ENCODE data around the gene BCL11A.

The BCL11A gene

GRCh38 chr2:60497500-60497899, 56.0 kb downstream of the BCL11A start:
- no peaks in the 10 kb centered on the region for H3F3A ChIP-seq (ENCODE audit: control insufficient read depth, insufficient read depth)
- H3K4me1 ChIP-seq (ENCODE audit: control insufficient read depth, low read length), result peaks cover 99% of the 10 kb centered on the region
- no peaks in the 10 kb centered on the region for H3K27me3 ChIP-seq (ENCODE audit: control insufficient read depth, low read length)
- no peak overlapping the region for H3K27ac ChIP-seq (ENCODE audit: low read depth, low read length)
- TF ChIP-seq EZH2phosphoT487 (IDR thresholded peaks at IDR 0.05; ENCODE audit: borderline replicate concordance, low read length), result no peak
- TF ChIP-seq CTCF (IDR thresholded peaks at IDR 0.05; ENCODE audit: low read depth, low read length, poor library complexity, severe bottlenecking), result no peak
- no peaks in the 10 kb centered on the region for H3K9me3 ChIP-seq (ENCODE audit: control insufficient read depth, insufficient read depth, low read length)
- H3K79me2 ChIP-seq (ENCODE audit: control insufficient read depth, low read length), result peaks cover 100% of the 10 kb centered on the region
- no peaks in the 10 kb centered on the region for H3K9me2 ChIP-seq (replicated peaks; ENCODE audit: control insufficient read depth, low read length)
- H4K20me1 ChIP-seq (ENCODE audit: control insufficient read depth, insufficient read depth, low read depth, low read length), result peaks cover 34% of the 10 kb centered on the region; the same call in 1 of the 2 replicates
- H3K4me2 ChIP-seq (ENCODE audit: low read length), result no peak overlapping the region
- H3K4me3 ChIP-seq (ENCODE audit: low read length), result no peak overlapping the region
- peaks cover 100% of the 10 kb centered on the region for H3K36me3 ChIP-seq (ENCODE audit: control insufficient read depth, low read length)

- no peak overlapping the region for H3K27ac ChIP-seq (ENCODE audit: low read depth, low read length)
- no peaks in the 10 kb centered on the region for H3K9me3 ChIP-seq (ENCODE audit: control insufficient read depth, insufficient read depth, low read length)
- no peaks in the 10 kb centered on the region for H3K27me3 ChIP-seq (ENCODE audit: control insufficient read depth, low read length)
- no peak for TF ChIP-seq CTCF (IDR thresholded peaks at IDR 0.05; ENCODE audit: low read depth, low read length, poor library complexity, severe bottlenecking)
- no peak for TF ChIP-seq EZH2phosphoT487 (IDR thresholded peaks at IDR 0.05; ENCODE audit: borderline replicate concordance, low read length)
- peaks cover 99% of the 10 kb centered on the region for H3K36me3 ChIP-seq (ENCODE audit: control insufficient read depth, low read length)
- no peaks in the 10 kb centered on the region for H3F3A ChIP-seq (ENCODE audit: control insufficient read depth, insufficient read depth)
- H3K4me1 ChIP-seq (ENCODE audit: control insufficient read depth, low read length), result peaks cover 100% of the 10 kb centered on the region
- peaks cover 34% of the 10 kb centered on the region; the same call in 1 of the 2 replicates for H4K20me1 ChIP-seq (ENCODE audit: control insufficient read depth, insufficient read depth, low read depth, low read length)
- peaks cover 100% of the 10 kb centered on the region for H3K79me2 ChIP-seq (ENCODE audit: control insufficient read depth, low read length)
- no peak overlapping the region for H3K4me2 ChIP-seq (ENCODE audit: low read length)
- no peaks in the 10 kb centered on the region for H3K9me2 ChIP-seq (replicated peaks; ENCODE audit: control insufficient read depth, low read length)
- no peak overlapping the region for H3K4me3 ChIP-seq (ENCODE audit: low read length)
Measured at GRCh38 chr2:60496956-60497355, 56.5 kb downstream of the BCL11A start.

DNA sequence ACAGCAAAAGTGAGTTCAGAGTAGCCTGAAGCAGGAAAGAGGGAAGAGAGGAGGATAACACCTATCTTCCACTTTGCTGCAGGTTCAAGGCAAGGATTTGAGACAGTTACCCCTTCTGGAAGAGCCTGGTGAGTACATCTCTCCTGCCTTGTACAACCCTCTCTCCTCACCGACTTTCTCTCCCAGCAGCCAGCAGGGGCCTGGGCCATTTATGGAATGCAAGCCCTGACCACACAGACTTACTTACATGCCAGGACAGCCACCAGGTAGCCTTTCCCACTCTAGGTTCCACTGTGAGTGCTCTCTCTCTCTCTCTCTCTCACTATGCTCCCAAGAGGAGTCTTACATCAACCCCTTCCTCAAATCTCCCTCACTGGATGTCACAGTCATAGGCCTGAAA, 57.0 kb downstream of the BCL11A start:
- Histone ChIP-seq H3K79me2 (ENCODE audit: control insufficient read depth, low read length) (peaks cover 100% of the 10 kb centered on the region), H4K20me1 (ENCODE audit: control insufficient read depth, insufficient read depth, low read depth, low read length) (peaks cover 38% of the 10 kb centered on the region; the same call in 1 of the 2 replicates), H3K9me3 (ENCODE audit: control insufficient read depth, insufficient read depth, low read length) (no peaks in the 10 kb centered on the region), H3F3A (ENCODE audit: control insufficient read depth, insufficient read depth) (no peaks in the 10 kb centered on the region), H3K4me3 (ENCODE audit: low read length) (no peak overlapping the region), H3K27me3 (ENCODE audit: control insufficient read depth, low read length) (no peaks in the 10 kb centered on the region), H3K4me1 (ENCODE audit: control insufficient read depth, low read length) (peaks cover 100% of the 10 kb centered on the region), H3K36me3 (ENCODE audit: control insufficient read depth, low read length) (peaks cover 99% of the 10 kb centered on the region), H3K4me2 (ENCODE audit: low read length) (no peak overlapping the region), H3K27ac (ENCODE audit: low read depth, low read length) (no peak overlapping the region), H3K9me2 (replicated peaks; ENCODE audit: control insufficient read depth, low read length) (no peaks in the 10 kb centered on the region)
- TF ChIP-seq EZH2phosphoT487 (IDR thresholded peaks at IDR 0.05; ENCODE audit: borderline replicate concordance, low read length), result no peak
- no peak for TF ChIP-seq CTCF (IDR thresholded peaks at IDR 0.05; ENCODE audit: low read depth, low read length, poor library complexity, severe bottlenecking)

All from DOHH2 (cell line).